Astrocyte of the spinal cord (primary cell): Measurements from ENCODE around the gene SHOX.

ENCODE experiments used
- DNase-seq: peaks from one replicate; pipeline ENCODE4 v3.0.0; 2011; ENCODE audit warnings: low read depth, low spot score
- H3K4me3 ChIP-seq: 2 replicates; pipeline ENCODE4 v1.5.1; 2011; ENCODE audit warnings: low read depth, mild to moderate bottlenecking, low read length, moderate library complexity
- in situ Hi-C: cut with HindIII; loops from 2 replicates; pipeline ENCODE4 v1.10.0; 2017; ENCODE audit warnings: low sequenced_read_pairs
- TF ChIP-seq, protein P1 (sequence below): IDR thresholded peaks from 2 replicates; pipeline ENCODE4 v1.5.1; 2012; ENCODE audit warnings: low read depth, mild to moderate bottlenecking, low read length, inconsistent platforms

Gene SHOX

DNA sequence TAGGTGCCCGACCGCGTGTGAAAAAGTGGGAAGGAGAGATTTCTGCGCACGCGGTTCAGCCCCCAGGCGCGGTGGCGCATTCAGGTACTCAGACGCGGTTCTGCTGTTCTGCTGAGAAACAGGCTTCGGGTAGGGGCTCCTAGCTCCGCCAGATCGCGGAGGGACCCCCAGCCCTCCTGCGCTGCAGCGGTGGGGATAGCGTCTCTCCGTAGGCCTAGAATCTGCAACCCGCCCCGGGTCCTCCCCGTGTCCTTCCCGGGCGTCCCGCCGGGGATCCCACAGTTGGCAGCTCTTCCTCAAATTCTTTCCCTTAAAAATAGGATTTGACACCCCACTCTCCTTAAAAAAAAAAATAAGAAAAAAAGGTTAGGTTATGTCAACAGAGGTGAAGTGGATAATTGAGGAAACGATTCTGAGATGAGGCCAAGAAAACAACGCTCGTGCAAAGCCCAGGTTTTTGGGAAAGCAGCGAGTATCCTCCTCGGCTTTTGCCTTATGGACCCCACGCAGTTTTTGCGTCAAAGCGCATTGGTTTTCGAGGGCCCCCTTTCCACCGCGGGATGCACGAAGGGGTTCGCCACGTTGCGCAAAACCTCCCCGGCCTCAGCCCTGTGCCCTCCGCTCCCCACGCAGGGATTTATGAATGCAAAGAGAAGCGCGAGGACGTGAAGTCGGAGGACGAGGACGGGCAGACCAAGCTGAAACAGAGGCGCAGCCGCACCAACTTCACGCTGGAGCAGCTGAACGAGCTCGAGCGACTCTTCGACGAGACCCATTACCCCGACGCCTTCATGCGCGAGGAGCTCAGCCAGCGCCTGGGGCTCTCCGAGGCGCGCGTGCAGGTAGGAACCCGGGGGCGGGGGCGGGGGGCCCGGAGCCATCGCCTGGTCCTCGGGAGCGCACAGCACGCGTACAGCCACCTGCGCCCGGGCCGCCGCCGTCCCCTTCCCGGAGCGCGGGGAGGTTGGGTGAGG, 3.7 kb downstream of the SHOX start:
- in situ Hi-C loops: no loop called here
- no peak overlapping the region for H3K4me3 ChIP-seq
- no peak for DNase-seq
- TF ChIP-seq, protein P1, sequence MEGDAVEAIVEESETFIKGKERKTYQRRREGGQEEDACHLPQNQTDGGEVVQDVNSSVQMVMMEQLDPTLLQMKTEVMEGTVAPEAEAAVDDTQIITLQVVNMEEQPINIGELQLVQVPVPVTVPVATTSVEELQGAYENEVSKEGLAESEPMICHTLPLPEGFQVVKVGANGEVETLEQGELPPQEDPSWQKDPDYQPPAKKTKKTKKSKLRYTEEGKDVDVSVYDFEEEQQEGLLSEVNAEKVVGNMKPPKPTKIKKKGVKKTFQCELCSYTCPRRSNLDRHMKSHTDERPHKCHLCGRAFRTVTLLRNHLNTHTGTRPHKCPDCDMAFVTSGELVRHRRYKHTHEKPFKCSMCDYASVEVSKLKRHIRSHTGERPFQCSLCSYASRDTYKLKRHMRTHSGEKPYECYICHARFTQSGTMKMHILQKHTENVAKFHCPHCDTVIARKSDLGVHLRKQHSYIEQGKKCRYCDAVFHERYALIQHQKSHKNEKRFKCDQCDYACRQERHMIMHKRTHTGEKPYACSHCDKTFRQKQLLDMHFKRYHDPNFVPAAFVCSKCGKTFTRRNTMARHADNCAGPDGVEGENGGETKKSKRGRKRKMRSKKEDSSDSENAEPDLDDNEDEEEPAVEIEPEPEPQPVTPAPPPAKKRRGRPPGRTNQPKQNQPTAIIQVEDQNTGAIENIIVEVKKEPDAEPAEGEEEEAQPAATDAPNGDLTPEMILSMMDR: no peak

DNA sequence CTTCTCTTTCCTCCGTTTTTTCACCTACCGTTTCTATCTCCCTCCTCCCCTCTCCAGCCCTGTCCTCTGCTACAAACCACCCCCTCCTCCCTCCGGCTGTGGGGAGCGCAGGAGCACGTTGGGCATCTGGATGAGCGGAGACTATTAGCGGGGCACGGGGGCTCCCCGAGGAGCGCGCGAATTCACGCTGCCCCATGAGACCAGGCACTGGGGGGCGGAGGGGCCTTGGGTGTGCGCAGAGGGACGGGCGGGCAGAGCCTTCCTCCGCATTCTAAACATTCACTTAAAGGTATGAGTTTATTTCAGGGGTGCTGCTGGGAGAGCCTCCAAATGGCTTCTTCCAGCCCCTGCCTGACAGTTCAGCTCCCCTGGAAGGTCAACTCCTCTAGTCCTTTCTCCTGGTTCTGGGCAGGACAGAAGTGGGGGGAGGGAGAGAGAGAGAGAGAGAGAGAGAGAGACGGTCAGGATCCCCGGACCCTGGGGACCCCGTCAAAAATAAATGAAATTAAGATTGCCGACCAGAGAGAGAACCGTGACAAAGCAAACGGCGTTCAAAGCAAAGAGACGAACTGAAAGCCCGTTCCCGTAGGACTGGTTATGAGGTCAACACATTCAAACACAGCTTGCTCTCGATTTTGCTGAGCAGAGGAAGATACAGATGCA, 5.0 kb downstream of the SHOX start:
- in situ Hi-C loops: no loop called here
- TF ChIP-seq, protein P1: no peak
- DNase-seq: no peak
- H3K4me3 ChIP-seq: no peak overlapping the region

DNA sequence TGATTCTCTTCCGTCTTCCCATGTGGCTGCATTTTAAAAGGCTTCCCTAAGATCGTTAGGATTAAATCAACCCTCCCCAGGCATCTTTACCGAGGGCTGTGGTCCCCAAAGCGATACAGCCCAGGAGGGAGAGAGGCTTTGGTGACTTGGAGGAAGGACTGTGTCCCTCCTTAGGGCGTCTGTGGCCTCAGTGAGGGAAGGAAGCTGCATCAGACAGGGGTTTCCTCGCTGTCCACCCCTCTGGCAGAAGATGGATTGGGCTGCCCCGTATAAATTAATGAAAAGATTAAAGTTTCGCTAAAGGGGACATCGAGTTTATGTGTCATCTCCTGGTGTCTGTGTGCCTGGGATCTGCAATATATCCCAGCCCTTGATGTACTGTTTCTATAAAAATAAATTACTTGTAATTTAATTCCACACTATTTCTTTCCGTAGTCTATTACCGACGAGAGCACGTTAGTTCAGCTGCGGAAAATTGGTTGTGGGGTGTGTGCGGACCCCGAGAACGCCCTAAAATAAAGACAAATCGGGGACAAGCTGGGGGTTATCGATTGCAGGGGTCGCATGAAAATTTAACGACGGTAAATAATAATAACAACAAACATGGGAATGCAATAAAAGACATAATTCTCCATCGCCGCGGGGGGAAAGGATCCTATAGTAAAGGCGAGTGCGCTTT, 6.5 kb downstream of the SHOX start:
- no peak overlapping the region for H3K4me3 ChIP-seq
- no peak for DNase-seq
- in situ Hi-C loops: no loop called here
- TF ChIP-seq, protein P1: no peak

DNA sequence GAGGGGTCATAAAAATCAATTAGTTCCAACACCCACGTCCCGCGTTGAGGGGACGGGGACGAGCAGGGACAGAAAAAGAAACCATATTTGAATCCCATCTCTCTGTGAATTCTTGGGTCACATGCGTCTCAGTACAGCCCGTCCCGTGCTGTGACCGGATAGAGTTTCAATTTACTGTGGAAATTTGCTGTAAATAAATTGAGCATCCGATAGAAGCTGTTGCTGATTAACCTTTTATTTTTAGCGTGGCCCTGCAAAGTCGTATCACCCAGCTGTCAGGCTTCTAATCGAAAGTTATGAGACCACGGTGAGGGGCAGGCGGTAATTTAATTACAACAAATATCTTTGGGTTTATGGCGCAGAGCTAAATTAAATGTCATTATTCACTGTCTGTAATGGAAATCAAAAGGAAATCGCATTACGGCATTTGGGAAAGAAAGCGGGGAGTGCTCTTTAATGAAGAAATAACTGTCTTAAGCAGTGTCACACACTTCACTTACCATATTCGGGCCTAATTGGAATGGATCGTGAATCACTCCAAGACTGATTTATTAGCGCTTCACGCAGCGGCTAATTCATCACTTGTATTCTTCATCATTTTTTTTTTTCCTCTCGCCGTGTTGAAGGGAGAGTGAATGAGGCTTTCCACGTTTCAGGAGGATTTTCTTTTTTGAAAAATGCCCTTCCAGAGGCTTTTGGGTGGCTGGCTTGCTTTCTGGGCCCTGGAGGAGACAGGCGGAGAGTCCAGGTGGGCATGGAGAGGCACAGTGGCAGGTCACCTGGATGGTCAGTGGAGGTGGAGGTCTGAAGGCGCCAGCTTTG, 7.3 kb downstream of the SHOX start:
- TF ChIP-seq, protein P1: no peak
- in situ Hi-C loops: no loop called here
- H3K4me3 ChIP-seq: no peak overlapping the region
- DNase-seq: no peak

DNA sequence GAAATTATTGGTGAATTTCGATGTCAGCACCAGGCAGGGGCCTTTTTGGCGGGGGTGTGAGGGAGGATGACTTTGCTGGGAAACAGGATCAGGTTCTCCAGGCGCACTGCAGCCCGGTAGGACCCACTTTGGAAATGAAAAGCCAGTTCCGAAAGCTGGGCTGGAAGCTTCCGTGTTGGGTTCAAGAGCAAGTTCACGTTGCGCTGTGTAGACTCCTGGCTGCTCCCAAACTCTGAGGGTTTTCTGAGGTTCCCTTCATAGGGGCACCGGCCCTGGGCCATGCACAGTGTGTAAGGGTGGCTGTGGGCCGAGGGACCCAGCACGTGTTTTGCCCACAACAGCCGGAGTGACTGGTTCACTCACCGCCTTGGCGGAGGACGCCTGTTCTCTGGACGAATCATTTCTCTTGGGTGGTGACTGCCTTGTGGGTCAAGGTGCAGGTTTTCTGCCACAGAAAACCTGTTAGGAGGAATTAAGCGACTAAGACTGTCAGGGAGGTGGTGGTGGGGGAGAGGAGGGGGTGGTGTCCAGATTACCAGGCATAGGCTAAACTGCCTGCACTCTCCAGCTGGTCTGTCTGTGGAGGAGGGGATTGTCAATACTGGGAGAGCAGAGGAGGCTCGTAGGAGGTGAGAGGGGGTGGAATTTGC, 8.0 kb downstream of the SHOX start:
- TF ChIP-seq, protein P1: no peak
- in situ Hi-C loops: no loop called here
- H3K4me3 ChIP-seq: no peak overlapping the region
- DNase-seq: no peak
